Measurements from ENCODE around the gene SMYD5. TPM values are rescaled to one million over a fixed set of nuclear protein-coding genes. Genes with fewer than 3 reads are reported as not detected.

Gene SMYD5
- polyA plus RNA-seq, 3 donors, result 1.6 to 5.2 (median 1.7) TPM

DNA sequence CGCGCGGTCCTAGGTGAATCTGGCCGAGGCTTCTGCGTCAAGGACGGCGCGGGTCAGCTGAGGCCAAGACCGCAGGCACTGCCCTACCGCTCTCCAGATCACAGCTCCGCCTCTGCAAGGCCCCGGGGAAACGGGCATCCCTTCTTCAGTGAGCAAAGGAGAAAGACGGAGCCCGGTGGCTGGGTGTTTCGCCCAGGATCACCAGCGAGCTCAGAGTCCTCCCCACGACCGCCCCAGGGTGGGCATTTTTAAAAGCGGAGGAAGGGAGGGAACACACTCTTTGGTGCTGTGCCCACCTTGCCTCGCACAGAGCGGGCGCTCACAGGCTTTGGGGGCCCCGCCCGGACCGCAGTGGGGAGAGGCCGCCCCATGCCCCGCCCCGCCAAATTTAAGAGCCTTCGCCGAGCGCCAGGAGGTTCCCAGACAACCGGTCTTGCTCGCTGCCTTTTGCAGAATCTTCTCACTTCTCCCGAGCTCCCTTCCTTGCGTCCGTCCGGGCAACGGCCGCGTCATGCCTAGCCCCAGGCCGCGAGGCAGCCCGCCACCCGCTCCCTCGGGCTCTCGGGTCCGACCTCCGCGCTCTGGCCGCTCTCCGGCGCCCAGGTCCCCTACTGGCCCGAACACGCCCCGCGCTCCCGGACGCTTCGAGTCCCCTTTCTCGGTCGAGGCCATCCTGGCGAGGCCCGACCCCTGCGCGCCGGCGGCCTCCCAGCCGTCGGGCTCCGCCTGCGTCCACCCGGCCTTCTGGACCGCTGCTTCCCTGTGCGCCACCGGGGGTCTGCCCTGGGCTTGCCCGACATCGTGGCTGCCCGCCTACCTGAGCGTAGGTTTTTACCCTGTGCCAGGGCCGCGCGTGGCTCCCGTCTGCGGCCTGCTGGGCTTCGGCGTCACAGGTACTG, 11.6 kb upstream of the SMYD5 start, which contains the start of gene NOTO:
NOTO (plus strand) TSS at position 419 of the 899 bp plus-strand sequence; CDS start at position 512, 93 bp downstream.
- Histone ChIP-seq H3K9ac (ENCODE audit: insufficient read depth, low read length, poor library complexity, severe bottlenecking) (peak within 1 kb of the TSS; percentile 21), H3K79me2 (ENCODE audit: insufficient read depth, low read length) (no peaks in the 10 kb centered on the region), H3K9me3 (replicated peaks in 1 of 2; ENCODE audit: control insufficient read depth in 1 of 2, insufficient read depth in 1 of 2, low read length in 2 of 2) (peaks cover 0 to 10% of the 10 kb centered on the region in 2 donors), H3K36me3 (replicated peaks in 1 of 2; ENCODE audit: control insufficient read depth in 1 of 2, insufficient read depth in 2 of 2, low read length in 2 of 2) (no peaks in the 10 kb centered on the region), H3K4me1 (ENCODE audit: control insufficient read depth in 1 of 2, insufficient read depth in 2 of 2, low read length in 2 of 2) (peaks cover 0 to 13% of the 10 kb centered on the region in 2 donors), H3K27me3 (ENCODE audit: control insufficient read depth in 2 of 2, insufficient read depth in 2 of 2, low read length in 2 of 2) (peaks cover 34 to 65% of the 10 kb centered on the region in 2 donors), H3K4me2 (replicated peaks; ENCODE audit: extremely low read depth, low read length, poor library complexity, severe bottlenecking) (peak within 1 kb of the TSS; percentile 29), H4K20me1 (ENCODE audit: insufficient read depth, low read length) (no peaks in the 10 kb centered on the region), H3K4me3 (replicated peaks in 1 of 3; ENCODE audit: low read depth in 2 of 3, low read length in 3 of 3) (no peak within 1 kb of the TSS), H2AFZ (ENCODE audit: insufficient read depth, low read depth, low read length, poor library complexity, severe bottlenecking) (no peak within 1 kb of the TSS), H3K27ac (ENCODE audit: low read depth in 1 of 2, low read length in 2 of 2) (no peak within 1 kb of the TSS)
- Mint-ChIP-seq H3K27me3 (ENCODE audit: low read depth in 3 of 3) (peaks cover 69 to 78% (median 73%) of the 10 kb centered on the region in 3 donors), H3K4me1 (peaks cover 2% of the 10 kb centered on the region), H3K27ac (no peak within 1 kb of the TSS), H3K36me3 (peaks cover 0 to 7% of the 10 kb centered on the region in 2 donors), H3K4me3 (peak within 1 kb of the TSS in 1 of 2 donors; percentile 76), H3K9me3 (peaks cover 0 to 19% (median 5%) of the 10 kb centered on the region in 7 donors)
- WGBS (ENCODE audit: insufficient coverage), result 4% methylated on average over 81 of the region's 87 CpGs
- intact Hi-C loops (cut with micrococcal nuclease), result no loop called here
- no peak for DNase-seq
- TF ChIP-seq, protein P1, sequence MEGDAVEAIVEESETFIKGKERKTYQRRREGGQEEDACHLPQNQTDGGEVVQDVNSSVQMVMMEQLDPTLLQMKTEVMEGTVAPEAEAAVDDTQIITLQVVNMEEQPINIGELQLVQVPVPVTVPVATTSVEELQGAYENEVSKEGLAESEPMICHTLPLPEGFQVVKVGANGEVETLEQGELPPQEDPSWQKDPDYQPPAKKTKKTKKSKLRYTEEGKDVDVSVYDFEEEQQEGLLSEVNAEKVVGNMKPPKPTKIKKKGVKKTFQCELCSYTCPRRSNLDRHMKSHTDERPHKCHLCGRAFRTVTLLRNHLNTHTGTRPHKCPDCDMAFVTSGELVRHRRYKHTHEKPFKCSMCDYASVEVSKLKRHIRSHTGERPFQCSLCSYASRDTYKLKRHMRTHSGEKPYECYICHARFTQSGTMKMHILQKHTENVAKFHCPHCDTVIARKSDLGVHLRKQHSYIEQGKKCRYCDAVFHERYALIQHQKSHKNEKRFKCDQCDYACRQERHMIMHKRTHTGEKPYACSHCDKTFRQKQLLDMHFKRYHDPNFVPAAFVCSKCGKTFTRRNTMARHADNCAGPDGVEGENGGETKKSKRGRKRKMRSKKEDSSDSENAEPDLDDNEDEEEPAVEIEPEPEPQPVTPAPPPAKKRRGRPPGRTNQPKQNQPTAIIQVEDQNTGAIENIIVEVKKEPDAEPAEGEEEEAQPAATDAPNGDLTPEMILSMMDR (IDR thresholded peaks at IDR 0.05), result no peak

DNA sequence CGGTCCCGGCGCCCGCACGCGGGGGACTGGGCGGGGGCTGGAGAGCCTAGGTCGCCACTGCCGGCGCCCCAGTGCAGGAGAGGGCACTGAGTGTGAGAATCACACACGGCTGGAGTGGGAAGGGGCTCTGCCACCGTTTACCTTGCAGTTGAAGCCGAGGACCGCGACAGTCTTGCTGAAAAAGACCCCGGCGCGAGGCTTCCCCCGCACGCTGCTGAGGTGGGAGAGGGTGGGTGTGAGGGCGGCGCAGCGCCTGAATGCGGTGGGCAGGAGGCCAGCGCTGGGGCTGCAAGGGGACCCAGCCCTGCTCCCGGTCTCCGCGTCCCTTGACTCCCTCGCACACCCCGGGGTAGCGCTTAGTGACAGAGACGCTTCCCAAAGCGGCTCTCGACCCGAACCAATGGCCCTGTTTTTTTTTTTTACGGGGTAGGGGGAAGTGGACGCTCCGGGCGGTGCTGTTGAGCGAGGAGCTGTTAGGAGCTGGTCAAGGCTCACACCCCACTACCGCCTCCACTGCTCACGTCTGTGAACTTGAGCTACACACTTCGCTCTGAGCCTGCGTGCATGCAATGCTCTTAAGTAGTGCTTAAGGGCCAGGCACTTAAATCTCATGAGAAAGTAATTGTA, 10.9 kb upstream of the SMYD5 start:
- peak overlapping the region in 1 of 2 donors; percentile 76 for H3K4me3 Mint-ChIP-seq
- H3K27me3 ChIP-seq (ENCODE audit: control insufficient read depth in 2 of 2, insufficient read depth in 2 of 2, low read length in 2 of 2), result peaks cover 33 to 59% of the 10 kb centered on the region in 2 donors
- no peak overlapping the region for H3K27ac Mint-ChIP-seq
- peaks cover 65 to 77% (median 70%) of the 10 kb centered on the region in 3 donors for H3K27me3 Mint-ChIP-seq (ENCODE audit: low read depth in 3 of 3)
- DNase-seq, result no peak
- no peaks in the 10 kb centered on the region for H4K20me1 ChIP-seq (ENCODE audit: insufficient read depth, low read length)
- peaks cover 0 to 19% (median 5%) of the 10 kb centered on the region in 7 donors for H3K9me3 Mint-ChIP-seq
- intact Hi-C loops (cut with micrococcal nuclease), result no loop called here
- H3K9me3 ChIP-seq (replicated peaks in 1 of 2; ENCODE audit: control insufficient read depth in 1 of 2, insufficient read depth in 1 of 2, low read length in 2 of 2), result peaks cover 0 to 10% of the 10 kb centered on the region in 2 donors
- peak overlapping the region; percentile 29 for H3K4me2 ChIP-seq (replicated peaks; ENCODE audit: extremely low read depth, low read length, poor library complexity, severe bottlenecking)
- H2AFZ ChIP-seq (ENCODE audit: insufficient read depth, low read depth, low read length, poor library complexity, severe bottlenecking), result no peak overlapping the region
- H3K27ac ChIP-seq (ENCODE audit: low read depth in 1 of 2, low read length in 2 of 2), result no peak overlapping the region
- no peaks in the 10 kb centered on the region for H3K79me2 ChIP-seq (ENCODE audit: insufficient read depth, low read length)
- H3K4me1 Mint-ChIP-seq, result peaks cover 2% of the 10 kb centered on the region
- 3% methylated on average over 29 of the region's 44 CpGs for WGBS (ENCODE audit: insufficient coverage)
- H3K36me3 ChIP-seq (replicated peaks in 1 of 2; ENCODE audit: control insufficient read depth in 1 of 2, insufficient read depth in 2 of 2, low read length in 2 of 2), result no peaks in the 10 kb centered on the region
- H3K36me3 Mint-ChIP-seq, result peaks cover 0 to 7% of the 10 kb centered on the region in 2 donors
- TF ChIP-seq, protein P1 (IDR thresholded peaks at IDR 0.05), result no peak
- no peak overlapping the region for H3K4me3 ChIP-seq (replicated peaks in 1 of 3; ENCODE audit: low read depth in 2 of 3, low read length in 3 of 3)
- H3K9ac ChIP-seq (ENCODE audit: insufficient read depth, low read length, poor library complexity, severe bottlenecking), result no peak overlapping the region
- peaks cover 0 to 13% of the 10 kb centered on the region in 2 donors for H3K4me1 ChIP-seq (ENCODE audit: control insufficient read depth in 1 of 2, insufficient read depth in 2 of 2, low read length in 2 of 2)
